Neural cell (in vitro differentiated cells): ENCODE results near the gene CIITA. TPM values are rescaled to one million over a fixed set of nuclear protein-coding genes. Genes with fewer than 3 reads are reported as not detected.

Experiments used
- H2AFZ ChIP-seq: fragments of 200-600, 300-800 bp; sonication (generic), shearing (Covaris generic); 2 replicates; pipeline ENCODE4 v1.6.0; 2014; ENCODE audit warnings: low read depth, mild to moderate bottlenecking, antibody characterized with exemption, low read length, moderate library complexity
- H3F3A ChIP-seq: fragments of 200-600 bp; shearing (Covaris generic); 2 replicates; pipeline ENCODE4 v1.6.1; 2016; ENCODE audit warnings: mild to moderate bottlenecking, moderate library complexity, mixed read lengths, antibody characterized with exemption, low read length; ENCODE audit not compliant: insufficient read depth, poor library complexity, severe bottlenecking
- H3K27ac ChIP-seq: fragments of 200-600, 300-800 bp; sonication (generic), shearing (Covaris generic); 2 replicates; pipeline ENCODE4 v1.5.1; 2014; ENCODE audit warnings: mild to moderate bottlenecking, low read length, moderate library complexity
- H3K27me3 ChIP-seq: fragments of 300-800, 200-600 bp; sonication (generic), shearing (Covaris generic); 2 replicates; pipeline ENCODE4 v1.6.0; 2014; ENCODE audit warnings: mild to moderate bottlenecking, low read depth, low read length, moderate library complexity; ENCODE audit not compliant: insufficient read depth
- H3K36me3 ChIP-seq: fragments of 300-800, 200-600 bp; sonication (generic), shearing (Covaris generic); 2 replicates; pipeline ENCODE4 v1.5.1; 2014; ENCODE audit warnings: mild to moderate bottlenecking, antibody characterized with exemption, low read length, moderate library complexity; ENCODE audit not compliant: insufficient read depth
- H3K4me2 ChIP-seq: fragments of 300-800, 200-600 bp; sonication (generic), shearing (Covaris generic); 2 replicates; pipeline ENCODE4 v1.6.0; 2014; ENCODE audit warnings: mild to moderate bottlenecking, low read length
- H3K4me3 ChIP-seq: fragments of 300-800, 200-600 bp; sonication (generic), shearing (Covaris generic); 2 replicates; pipeline ENCODE4 v1.5.1; 2014; ENCODE audit warnings: mild to moderate bottlenecking, low read length, moderate library complexity
- H3K79me2 ChIP-seq: fragments of 200-600 bp; shearing (Covaris generic); replicated peaks from 2 replicates; pipeline ENCODE4 v1.6.0; 2014; ENCODE audit warnings: mild to moderate bottlenecking, low read length, moderate library complexity; ENCODE audit not compliant: insufficient read depth
- H3K9ac ChIP-seq: fragments of 300-800, 200-600 bp; sonication (generic), shearing (Covaris generic); 2 replicates; pipeline ENCODE4 v1.6.1; 2016; ENCODE audit warnings: mild to moderate bottlenecking, low read length, mixed read lengths
- H3K9me2 ChIP-seq: fragments of 200-600 bp; shearing (Covaris generic); 2 replicates; pipeline ENCODE4 v1.6.1; 2016; ENCODE audit warnings: mild to moderate bottlenecking, low read length, mixed read lengths; ENCODE audit not compliant: insufficient read depth
- H3K9me3 ChIP-seq: fragments of 200-600, 300-800 bp; sonication (generic), shearing (Covaris generic); 2 replicates; pipeline ENCODE4 v1.6.1; 2016; ENCODE audit warnings: mild to moderate bottlenecking, mixed run types, low read length, moderate library complexity, mixed read lengths
- H4K20me1 ChIP-seq: fragments of 200-600 bp; shearing (Covaris generic); 2 replicates; pipeline ENCODE4 v1.6.1; 2016; ENCODE audit warnings: mild to moderate bottlenecking, mixed run types; ENCODE audit not compliant: insufficient read depth
- EP300 ChIP-seq: fragments of 450-650 bp; conservative IDR thresholded peaks from 2 replicates; pipeline ENCODE4 v1.6.1; 2014; ENCODE audit warnings: antibody characterized with exemption, mild to moderate bottlenecking, moderate library complexity; ENCODE audit not compliant: poor library complexity, severe bottlenecking
- TAF1 ChIP-seq: IDR thresholded peaks from 2 replicates; pipeline ENCODE4 v1.6.1; 2012; ENCODE audit warnings: low read depth
- polyA plus RNA-seq: library from polyadenylated mRNA; depleted of rRNA; stranded (reverse); fragments of >200 nt; gene quantifications from 2 replicates; pipeline ENCODE4 v1.2.3, GENCODE V29; 2014
- TF ChIP-seq, protein P1 (sequence below): IDR thresholded peaks from 2 replicates; pipeline ENCODE4 v1.6.1; 2012; ENCODE audit warnings: borderline replicate concordance

CIITA gene
- polyA plus RNA-seq, 1 donor from 2014 or later = not detected

DNA sequence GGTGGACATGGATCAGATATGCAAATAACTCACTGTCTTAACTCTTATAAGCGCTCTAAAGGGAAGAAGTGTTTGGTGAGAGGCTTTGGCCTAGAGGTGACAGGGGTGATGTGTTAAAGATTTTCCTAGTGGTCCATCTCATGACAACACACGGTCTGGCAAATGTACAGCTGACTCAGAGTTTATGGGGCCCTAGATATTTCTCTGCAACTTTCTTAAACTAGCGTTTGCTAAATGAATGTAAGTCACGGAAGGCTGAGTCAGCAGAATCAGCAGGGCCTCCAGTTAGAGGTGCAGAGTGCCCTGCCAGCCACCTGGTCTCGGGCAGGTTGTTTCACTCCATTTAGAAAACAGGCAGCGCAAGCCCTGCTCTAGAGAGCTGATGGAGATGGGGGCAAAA, 107.5 kb downstream of the CIITA start:
- Histone ChIP-seq H3K9me3 (no peaks in the 10 kb centered on the region), H3K36me3 (peaks cover 7% of the 10 kb centered on the region), H3K27me3 (no peaks in the 10 kb centered on the region), H3F3A (no peaks in the 10 kb centered on the region), H4K20me1 (no peaks in the 10 kb centered on the region), H3K79me2 (no peaks in the 10 kb centered on the region), H3K9me2 (no peaks in the 10 kb centered on the region), H2AFZ (no peak overlapping the region), H3K4me3 (no peak overlapping the region), H3K4me2 (no peak overlapping the region), H3K27ac (no peak overlapping the region), H3K9ac (no peak overlapping the region)
- no peak for TF ChIP-seq TAF1
- no peak for TF ChIP-seq EP300
- TF ChIP-seq, protein P1, sequence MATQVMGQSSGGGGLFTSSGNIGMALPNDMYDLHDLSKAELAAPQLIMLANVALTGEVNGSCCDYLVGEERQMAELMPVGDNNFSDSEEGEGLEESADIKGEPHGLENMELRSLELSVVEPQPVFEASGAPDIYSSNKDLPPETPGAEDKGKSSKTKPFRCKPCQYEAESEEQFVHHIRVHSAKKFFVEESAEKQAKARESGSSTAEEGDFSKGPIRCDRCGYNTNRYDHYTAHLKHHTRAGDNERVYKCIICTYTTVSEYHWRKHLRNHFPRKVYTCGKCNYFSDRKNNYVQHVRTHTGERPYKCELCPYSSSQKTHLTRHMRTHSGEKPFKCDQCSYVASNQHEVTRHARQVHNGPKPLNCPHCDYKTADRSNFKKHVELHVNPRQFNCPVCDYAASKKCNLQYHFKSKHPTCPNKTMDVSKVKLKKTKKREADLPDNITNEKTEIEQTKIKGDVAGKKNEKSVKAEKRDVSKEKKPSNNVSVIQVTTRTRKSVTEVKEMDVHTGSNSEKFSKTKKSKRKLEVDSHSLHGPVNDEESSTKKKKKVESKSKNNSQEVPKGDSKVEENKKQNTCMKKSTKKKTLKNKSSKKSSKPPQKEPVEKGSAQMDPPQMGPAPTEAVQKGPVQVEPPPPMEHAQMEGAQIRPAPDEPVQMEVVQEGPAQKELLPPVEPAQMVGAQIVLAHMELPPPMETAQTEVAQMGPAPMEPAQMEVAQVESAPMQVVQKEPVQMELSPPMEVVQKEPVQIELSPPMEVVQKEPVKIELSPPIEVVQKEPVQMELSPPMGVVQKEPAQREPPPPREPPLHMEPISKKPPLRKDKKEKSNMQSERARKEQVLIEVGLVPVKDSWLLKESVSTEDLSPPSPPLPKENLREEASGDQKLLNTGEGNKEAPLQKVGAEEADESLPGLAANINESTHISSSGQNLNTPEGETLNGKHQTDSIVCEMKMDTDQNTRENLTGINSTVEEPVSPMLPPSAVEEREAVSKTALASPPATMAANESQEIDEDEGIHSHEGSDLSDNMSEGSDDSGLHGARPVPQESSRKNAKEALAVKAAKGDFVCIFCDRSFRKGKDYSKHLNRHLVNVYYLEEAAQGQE = no peak

Other genes with a start within 250 kb of the CIITA start
- gene TEKT5, start 182.3 kb upstream of the CIITA start, polyA plus RNA-seq = not detected in 2 replicates
- gene NUBP1, start 133.4 kb upstream of the CIITA start, polyA plus RNA-seq = 19.7 and 33.3 TPM in 2 replicates
- 8.8 and 9.1 TPM in 2 replicates for gene TVP23A, start 58.4 kb upstream of the CIITA start, polyA plus RNA-seq
- 52.0 and 62.0 TPM in 2 replicates for gene DEXI, start 65.3 kb downstream of the CIITA start, polyA plus RNA-seq
- gene CLEC16A, start 67.4 kb downstream of the CIITA start, polyA plus RNA-seq = 11.1 and 17.8 TPM in 2 replicates